K562 (cell line): ENCODE measurements around the gene TXNRD2. TPM values are rescaled to one million over a fixed set of nuclear protein-coding genes. Genes with fewer than 3 reads are reported as not detected.

Source experiments
- ATF2 ChIP-seq: sonication (generic); formaldehyde crosslinking; IDR thresholded peaks from 2 replicates; pipeline ENCODE4 v1.8.1; 2022; ENCODE audit warnings: missing genetic modification reagents
- ATF4 ChIP-seq: fragments of 450-650 bp; formaldehyde crosslinking; IDR thresholded peaks from 2 replicates; pipeline ENCODE4 v1.4.0; 2022; ENCODE audit warnings: mild to moderate bottlenecking, moderate library complexity
- FOS ChIP-seq: IDR thresholded peaks from 3 replicates; pipeline ENCODE4 v1.6.1; 2011; ENCODE audit not compliant: insufficient read length; ENCODE audit errors: extremely low read depth
- FOXJ2 ChIP-seq: fragments of 200-800 bp; sonication (Bioruptor generic); IDR thresholded peaks from 2 replicates; pipeline ENCODE4 v1.6.1; 2016; ENCODE audit warnings: missing genetic modification characterization, missing compliant biosample characterization
- ID3 ChIP-seq, 2 experiments: fragments of 250-450 bp in 1 of 2; fragments of 450-650 bp in 1 of 2; sonication (Bioruptor Pico) in 1 of 2; IDR thresholded peaks; 2 replicates each; pipeline versions ENCODE4 v1.6.1 to v1.8.0; 2016 to 2021; ENCODE audit warnings: mild to moderate bottlenecking in 2 of 2, moderate library complexity in 2 of 2, missing compliant biosample characterization in 1 of 2, missing genetic modification characterization in 1 of 2
- KDM1A ChIP-seq, 2 experiments: fragments of 450-650 bp; IDR thresholded peaks; 2 replicates each; pipeline ENCODE4 v1.6.1; 2016; ENCODE audit warnings: mild to moderate bottlenecking in 2 of 2
- MEF2D ChIP-seq: conservative IDR thresholded peaks from 2 replicates; pipeline ENCODE4 v1.6.1; 2016; ENCODE audit warnings: low read depth, missing genetic modification characterization, missing compliant biosample characterization
- MEIS2 ChIP-seq: fragments of 450-650 bp; IDR thresholded peaks from 2 replicates; pipeline ENCODE4 v1.6.1; 2014; ENCODE audit warnings: mild to moderate bottlenecking; ENCODE audit not compliant: partially characterized antibody
- MLX ChIP-seq, 2 experiments: fragments of 450-650 bp in 1 of 2; sonication (generic) in 1 of 2; formaldehyde crosslinking; conservative IDR thresholded peaks; 2 replicates each; pipeline versions ENCODE4 v1.4.0 to v1.8.1; 2020 to 2022; ENCODE audit warnings: mild to moderate bottlenecking in 1 of 2, missing genetic modification reagents in 1 of 2
- NCOA1 ChIP-seq: fragments of 450-650 bp; IDR thresholded peaks from 2 replicates; pipeline ENCODE4 v1.6.1; 2016; ENCODE audit warnings: low read depth
- NFATC3 ChIP-seq: fragments of 450-650 bp; IDR thresholded peaks from 2 replicates; pipeline ENCODE4 v1.6.1; 2017; ENCODE audit warnings: mild to moderate bottlenecking
- PATZ1 ChIP-seq: fragments of 250-450 bp; sonication (Bioruptor Pico); IDR thresholded peaks from 2 replicates; pipeline ENCODE4 v1.5.0; 2020; ENCODE audit warnings: mild to moderate bottlenecking, borderline replicate concordance
- PHF20 ChIP-seq: fragments of 450-650 bp; IDR thresholded peaks from 2 replicates; pipeline ENCODE4 v1.6.1; 2018; ENCODE audit not compliant: partially characterized antibody
- PHF8 ChIP-seq: fragments of 200-600 bp; sonication (generic); IDR thresholded peaks from 2 replicates; pipeline ENCODE4 v1.6.1; 2012; ENCODE audit warnings: mixed run types, mild to moderate bottlenecking, inconsistent platforms, low read length, moderate library complexity, borderline replicate concordance
- POLR2A ChIP-seq: fragments of 450-650 bp; conservative IDR thresholded peaks from 2 replicates; pipeline ENCODE4 v1.6.1; 2016
- SMARCC2 ChIP-seq: fragments of 450-650 bp; IDR thresholded peaks from 2 replicates; pipeline ENCODE4 v1.6.1; 2017; ENCODE audit warnings: antibody characterized with exemption, moderate library complexity, mild to moderate bottlenecking, low read depth
- TAF15 ChIP-seq: fragments of 200-400 bp; formaldehyde crosslinking; IDR thresholded peaks from 2 replicates; pipeline ENCODE4 v1.6.1; 2017; ENCODE audit warnings: mild to moderate bottlenecking, low read depth, low read length, moderate library complexity
- TCFL5 ChIP-seq: fragments of 250-450 bp; sonication (Bioruptor Pico); conservative IDR thresholded peaks from 2 replicates; pipeline ENCODE4 v1.6.1; 2021; ENCODE audit warnings: mild to moderate bottlenecking, moderate library complexity, matching md5 sums
- ZNF785 ChIP-seq: fragments of 250-450 bp; sonication (Bioruptor Pico); IDR thresholded peaks from 2 replicates; pipeline ENCODE4 v1.4.0; 2020; ENCODE audit warnings: mild to moderate bottlenecking
- polyA plus RNA-seq, 8 experiments: library from polyadenylated mRNA; depleted of rRNA in 4 of 8; stranded (reverse) in 5 of 8; unstranded in 3 of 8; fragments of >200 nt; fragmentation: Nextera tagmentation in 2 of 8; fragmentation: Illumina TruSeq in 1 of 8; extraction: Ambion mirVana in 2 of 8; extraction: Trizol in 1 of 8; gene quantifications; 2 replicates each; pipeline versions ENCODE4 v1.2.1 to v1.2.3, GENCODE V29; 2011 to 2014; ENCODE audit warnings: inconsistent platforms in 1 of 8, missing spikeins in 1 of 8
- total RNA-seq, 7 experiments: library from RNA; depleted of rRNA in 6 of 7; stranded (reverse); fragments of >200 nt in 6 of 7; fragmentation: Illumina TruSeq in 2 of 7; extraction: Trizol in 2 of 7; gene quantifications; 2 replicates each; pipeline versions ENCODE4 v1.2.1 to v1.2.3, GENCODE V29; 2011 to 2021; ENCODE audit warnings: low replicate concordance in 1 of 7

The TXNRD2 gene
- total and polyA plus RNA-seq, 9 of the 15 experiments (the other 6 are each of a cell fraction or from before 2014, with no cell fraction given) = 3.3 to 80.2 (median 49.4) TPM

- no peak for TF ChIP-seq ATF2
- TF ChIP-seq KDM1A (IDR thresholded peaks at IDR 0.05) = no peak
- no peak for TF ChIP-seq FOXJ2 (tag)
- no peak for TF ChIP-seq ID3 (CRISPR knock-in tag; IDR thresholded peaks at IDR 0.05)
- TF ChIP-seq ID3 (tag; IDR thresholded peaks at IDR 0.05) = no peak
- no peak for TF ChIP-seq ATF4 (CRISPR knock-in tag)
- peak; percentile 21; the same call in 1 of the 2 replicates for TF ChIP-seq PHF8
- TF ChIP-seq FOS = no peak
- TF ChIP-seq NCOA1 = no peak
- TF ChIP-seq TCFL5 (CRISPR knock-in tag) = no peak
- TF ChIP-seq MEF2D = no peak
- TF ChIP-seq SMARCC2 = no peak
- TF ChIP-seq TAF15 = peak; percentile 79; the same call in 1 of the 2 replicates
- TF ChIP-seq MLX (CRISPR knock-in tag; conservative IDR thresholded peaks at IDR 0.05) = no peak
- no peak for TF ChIP-seq ZNF785 (CRISPR knock-in tag)
- TF ChIP-seq PHF20 = no peak
- no peak for TF ChIP-seq NFATC3
- no peak for TF ChIP-seq MEIS2
- TF ChIP-seq PATZ1 (CRISPR knock-in tag) = no peak
- no peak for TF ChIP-seq POLR2A
Measured at GRCh38 chr22:19843857-19844376, 97.7 kb downstream of the TXNRD2 start (continued).
